Heart right ventricle (tissue), 16 donors: ENCODE measurements around the gene YWHAE. TPM values are rescaled to one million over a fixed set of nuclear protein-coding genes. Genes with fewer than 3 reads are reported as not detected.
"Not testable (repeated sequence)": the region's sequence is repeated elsewhere in the genome, so short reads cannot be mapped to it uniquely, and the experiment has no call there.

Experiments
- ATAC-seq, 8 donors: fragments of 200-7000 bp; cut with Tn5 transposase; one replicate each; pipeline ENCODE4 v1.9.1; 2020; ENCODE audit warnings: mild to moderate bottlenecking in 8 of 8, moderate library complexity in 8 of 8, moderate number of reproducible peaks in 1 of 8
- DNase-seq, 2 donors: peaks; one replicate each; pipeline ENCODE4 v3.0.0-alpha.2; 2020
- H3K27ac ChIP-seq, 10 donors: fragments of 200-600 bp; sonication (generic) in 2 of 10; one replicate each; pipeline versions ENCODE4 v1.5.0 to v1.8.0; 2020 to 2022; ENCODE audit warnings: mild to moderate bottlenecking in 3 of 10
- H3K27me3 ChIP-seq, 7 donors: fragments of 200-600 bp; one replicate each; pipeline ENCODE4 v1.8.0; 2021 to 2022; ENCODE audit warnings: mild to moderate bottlenecking in 2 of 7
- H3K36me3 ChIP-seq, 9 donors: fragments of 200-600 bp; sonication (generic) in 1 of 9; one replicate each; pipeline versions ENCODE4 v1.5.0 to v1.8.0; 2020 to 2022; ENCODE audit warnings: mild to moderate bottlenecking in 2 of 9
- H3K4me1 ChIP-seq, 9 donors: fragments of 200-600 bp; sonication (generic) in 1 of 9; one replicate each; pipeline versions ENCODE4 v1.5.0 to v1.8.0; 2020 to 2022; ENCODE audit warnings: mild to moderate bottlenecking in 4 of 9
- H3K4me3 ChIP-seq, 10 donors: fragments of 200-600 bp; sonication (generic) in 2 of 10; one replicate each; pipeline versions ENCODE4 v1.5.0 to v1.8.0; 2020 to 2022; ENCODE audit warnings: mild to moderate bottlenecking in 7 of 10, moderate library complexity in 2 of 10
- H3K9me3 ChIP-seq, 11 donors: fragments of 200-600 bp in 10 of 11; sonication (generic) in 2 of 11; one replicate each; pipeline versions ENCODE4 v1.5.0 to v1.8.0; 2013 to 2022; ENCODE audit warnings: mild to moderate bottlenecking in 2 of 11, control low read depth in 1 of 11, moderate library complexity in 1 of 11
- CTCF ChIP-seq, 9 donors: fragments of 200-600 bp; sonication (generic) in 2 of 9; IDR thresholded peaks; one replicate each; pipeline versions ENCODE4 v1.5.0 to v1.8.0; 2021 to 2022; ENCODE audit warnings: antibody characterized with exemption in 9 of 9, mild to moderate bottlenecking in 5 of 9, moderate library complexity in 1 of 9
- WGBS, 2 donors: extraction: QIAGEN DNeasy Blood & Tissue Kit; methylation state at CpG; one replicate each; pipeline ENCODE4 v1.1.7; 2013; ENCODE audit warnings: inconsistent platforms in 1 of 2; 5-methylcytosine and 5-hydroxymethylcytosine counted together
- intact Hi-C, 10 donors: fragments of 100-400 bp; cut with DNase I; formaldehyde crosslinking; loops; one replicate each; pipeline versions ENCODE4 v1.11.1 to v1.14.2; 2022
- polyA plus RNA-seq, 2 donors: library from polyadenylated mRNA; stranded (reverse); fragments of 200-250 nt; gene quantifications; one replicate each; pipeline ENCODE4 v1.2.3, GENCODE V29; 2013
- total RNA-seq, 10 donors: library from RNA; stranded (reverse); fragmentation: NEBNext Ultra II Directional in 3 of 10; extraction: Animal tissue kit (Norgen Biotek cat#: 25700) in 3 of 10; gene quantifications; one replicate each; pipeline versions ENCODE4 v1.2.1 to v1.2.4, GENCODE V29; 2021 to 2023
- donor health status: Arrhythmogenic right ventricular cardiomyopathy.
- donor health status: ischemic (EF 13 %, LVEDD 7.1; RV severe dilation, severe dysfunction).
- donor health status: healthy with polysubstance abuse.
- donor health status: DM: no; HTN: yes; CAD: no.
- donor health status: DM: no; HTN: no; CAD: no.
- donor health status: ischemic (EF 25% LVEDD 6.9; RV normal size, moderate dysfunction).
- donor health status: ischemic (EF 25% LVEDD 5.7; RV mildly dilated, moderate dysfunction).
- donor health status: healthy.
- donor health status: DM: yes; HTN: yes; CAD: no.
- donor health status: Ischemic cardiomyopathy.
- donor health status: ischemic (EF 35%, LVEDD 5.7; RV mildly dilated, moderate dysfunction).
- donor health status: nonischemic (EF 11% LVEDD 7.7; RV severe dilation, severe dysfunction).
- donor health status: DM: yes; HTN: yes; CAD: no.
- donor health status: PGD.
- donor health status: ischemic (EF 29% LVEDD 5.4; RV normal size, mild dysfunction).
- donor health status: nonischemic (EF 23%, LVEDD 6.1; RV moderate dilation, normal function).

Gene YWHAE
- total and polyA plus RNA-seq, 12 donors: 478 to 791 (median 614) TPM

GRCh38 chr17:1362065-1362848, 37.8 kb downstream of the YWHAE start:
- H3K36me3 ChIP-seq: peaks cover 0 to 69% (median 27%) of the 10 kb centered on the region in 9 donors
- peaks cover 16 to 79% (median 72%) of the 10 kb centered on the region in 9 donors for H3K4me1 ChIP-seq
- peak overlapping the region in 6 of 10 donors; percentile 0 to 71 (median 30) for H3K27ac ChIP-seq
- DNase-seq: no peak
- H3K4me3 ChIP-seq: no peak overlapping the region
- WGBS, 2 donors: 24 to 25% methylated on average over 10 of the region's 10 CpGs
- ATAC-seq: peak in 3 of 8 donors; percentile 25 to 37 (median 26)
- no peaks in the 10 kb centered on the region for H3K27me3 ChIP-seq
- no peaks in the 10 kb centered on the region for H3K9me3 ChIP-seq
- TF ChIP-seq CTCF (IDR thresholded peaks at IDR 0.05): no peak
- intact Hi-C loops: loop anchor here in 7 of 10 donors (2.0 to 10.0 kb wide), 7 partner anchors 35 to 153 kb away; partner anchors contain the start of genes CRK (in 4 of the 7) and INPP5K (in 1 of the 7)

GRCh38 chr17:1360975-1361374, 39.0 kb downstream of the YWHAE start:
- no peaks in the 10 kb centered on the region for H3K9me3 ChIP-seq
- H3K27ac ChIP-seq: peak overlapping the region in 4 of 10 donors; percentile 18 to 71 (median 32)
- intact Hi-C loops: loop anchor here in 7 of 10 donors (5.0 to 10.0 kb wide), 6 partner anchors 36 to 154 kb away; partner anchors contain the start of genes CRK (in 4 of the 7) and INPP5K (in 1 of the 7)
- no peak for TF ChIP-seq CTCF (IDR thresholded peaks at IDR 0.05)
- ATAC-seq (no peak), DNase-seq (no peak)
- peaks cover 12 to 67% (median 60%) of the 10 kb centered on the region in 9 donors for H3K4me1 ChIP-seq
- 57 to 63% methylated on average over 12 of the region's 12 CpGs for WGBS, 2 donors
- peaks cover 0 to 78% (median 27%) of the 10 kb centered on the region in 9 donors for H3K36me3 ChIP-seq
- H3K27me3 ChIP-seq: no peaks in the 10 kb centered on the region
- no peak overlapping the region for H3K4me3 ChIP-seq

- ATAC-seq, H3K4me3 ChIP-seq, H3K9me3 ChIP-seq, H3K27me3 ChIP-seq, DNase-seq: not testable (repeated sequence)
- Histone ChIP-seq H3K4me1 (peaks cover 8 to 60% (median 53%) of the 10 kb centered on the region in 9 donors), H3K36me3 (peaks cover 0 to 85% (median 33%) of the 10 kb centered on the region in 9 donors), H3K27ac (peak overlapping the region in 7 of 10 donors; percentile 18 to 71 (median 23))
- 32 to 46% methylated on average over 5 of the region's 5 CpGs for WGBS, 2 donors
- intact Hi-C loops: loop anchor here in 7 of 10 donors (5.0 to 10.0 kb wide), 6 partner anchors 37 to 154 kb away; partner anchors contain the start of genes CRK (in 4 of the 7) and INPP5K (in 1 of the 7)
Measured at GRCh38 chr17:1360315-1360714, 39.7 kb downstream of the YWHAE start.

- DNase-seq (no peak), ATAC-seq (peak in 1 of 8 donors; percentile 69)
- WGBS, 2 donors: 56 to 66% methylated on average over 7 of the region's 7 CpGs
- intact Hi-C loops: no loop called here
- TF ChIP-seq CTCF (IDR thresholded peaks at IDR 0.05): no peak
- H3K27ac ChIP-seq: no peak overlapping the region
- H3K36me3 ChIP-seq: peaks cover 0 to 97% (median 41%) of the 10 kb centered on the region in 9 donors
- peaks cover 0 to 11% (median 0%) of the 10 kb centered on the region in 9 donors for H3K4me1 ChIP-seq
- no peak overlapping the region for H3K4me3 ChIP-seq
- no peaks in the 10 kb centered on the region for H3K9me3 ChIP-seq
- H3K27me3 ChIP-seq: no peaks in the 10 kb centered on the region
Measured at GRCh38 chr17:1354030-1354429, 46.0 kb downstream of the YWHAE start.

GRCh38 chr17:1352530-1352929, 47.5 kb downstream of the YWHAE start:
- ATAC-seq, H3K4me3 ChIP-seq, intact Hi-C loops, H3K9me3 ChIP-seq, H3K27ac ChIP-seq, DNase-seq, H3K27me3 ChIP-seq: not testable (repeated sequence)
- H3K36me3 ChIP-seq: peaks cover 0 to 99% (median 38%) of the 10 kb centered on the region in 9 donors
- 86 to 91% methylated on average over 16 of the region's 16 CpGs for WGBS, 2 donors
- H3K4me1 ChIP-seq: peaks cover 1 to 21% (median 8%) of the 10 kb centered on the region in 9 donors
